ENCODE measurements around the gene VRTN. TPM values are rescaled to one million over a fixed set of nuclear protein-coding genes. Genes with fewer than 3 reads are reported as not detected.

Gene VRTN
- total RNA-seq, 2 donors from 2014 or later, result 0.30 TPM; not detected in 1

GRCh38 chr14:74362361-74362915, 14.2 kb downstream of the VRTN start:
- no peaks in the 10 kb centered on the region for H3K9me3 ChIP-seq
- no peak overlapping the region for H3K27ac ChIP-seq
- DNase-seq, result peak; percentile 75
- H3K4me3 ChIP-seq, result no peak overlapping the region
- no peaks in the 10 kb centered on the region for H3K36me3 ChIP-seq
- no peak overlapping the region for H3K9ac ChIP-seq (ENCODE audit: low read depth in 2 of 2, low read length in 2 of 2)
- no peaks in the 10 kb centered on the region for H3K27me3 ChIP-seq
- H3K4me1 ChIP-seq, result no peaks in the 10 kb centered on the region
- intact Hi-C loops (cut with DNase I), result loop anchor here (2.0 kb wide), 2 partner anchors 116 to 250 kb away; partner anchors contain the start of gene LTBP2
- peak; percentile 88 for TF ChIP-seq CTCF (IDR thresholded peaks at IDR 0.05)

- no peak for DNase-seq
- Histone ChIP-seq H3K27me3 (no peaks in the 10 kb centered on the region), H3K4me1 (no peaks in the 10 kb centered on the region), H3K36me3 (no peaks in the 10 kb centered on the region), H3K27ac (no peak overlapping the region), H3K9ac (ENCODE audit: low read depth in 2 of 2, low read length in 2 of 2) (no peak overlapping the region), H3K4me3 (no peak overlapping the region), H3K9me3 (no peaks in the 10 kb centered on the region)
- no peak for TF ChIP-seq CTCF (IDR thresholded peaks at IDR 0.05)
- intact Hi-C loops (cut with DNase I), result no loop called here
Measured at GRCh38 chr14:74364271-74364880, 16.1 kb downstream of the VRTN start.

- no peak overlapping the region for H3K9ac ChIP-seq (ENCODE audit: low read depth in 2 of 2, low read length in 2 of 2)
- no peaks in the 10 kb centered on the region for H3K27me3 ChIP-seq
- intact Hi-C loops (cut with DNase I), result no loop called here
- H3K27ac ChIP-seq, result no peak overlapping the region
- H3K4me3 ChIP-seq, result no peak overlapping the region
- DNase-seq, result no peak
- no peak for TF ChIP-seq CTCF (IDR thresholded peaks at IDR 0.05)
- no peaks in the 10 kb centered on the region for H3K9me3 ChIP-seq
- H3K36me3 ChIP-seq, result no peaks in the 10 kb centered on the region
- no peaks in the 10 kb centered on the region for H3K4me1 ChIP-seq
Measured at GRCh38 chr14:74368026-74368425, 19.8 kb downstream of the VRTN start.

GRCh38 chr14:74368441-74368840, 20.2 kb downstream of the VRTN start:
- H3K9me3 ChIP-seq, result no peaks in the 10 kb centered on the region
- no peak overlapping the region for H3K27ac ChIP-seq
- no peak overlapping the region for H3K4me3 ChIP-seq
- H3K36me3 ChIP-seq, result no peaks in the 10 kb centered on the region
- no peaks in the 10 kb centered on the region for H3K27me3 ChIP-seq
- H3K9ac ChIP-seq (ENCODE audit: low read depth in 2 of 2, low read length in 2 of 2), result no peak overlapping the region
- intact Hi-C loops (cut with DNase I), result no loop called here
- TF ChIP-seq CTCF (IDR thresholded peaks at IDR 0.05), result no peak
- DNase-seq, result no peak
- no peaks in the 10 kb centered on the region for H3K4me1 ChIP-seq

- no peak overlapping the region for H3K4me3 ChIP-seq
- H3K9me3 ChIP-seq, result no peaks in the 10 kb centered on the region
- no peak for TF ChIP-seq CTCF (IDR thresholded peaks at IDR 0.05)
- H3K4me1 ChIP-seq, result no peaks in the 10 kb centered on the region
- no peak for DNase-seq
- H3K9ac ChIP-seq (ENCODE audit: low read depth in 2 of 2, low read length in 2 of 2), result no peak overlapping the region
- H3K27me3 ChIP-seq, result no peaks in the 10 kb centered on the region
- no peaks in the 10 kb centered on the region for H3K36me3 ChIP-seq
- no peak overlapping the region for H3K27ac ChIP-seq
- intact Hi-C loops (cut with DNase I), result no loop called here
Measured at GRCh38 chr14:74377976-74378690, 29.9 kb downstream of the VRTN start.

All from colonic mucosa (tissue), 4 donors.